SU-DHL-6 (cell line): ENCODE results near the gene C8A.

Source experiments
- CTCF ChIP-seq: fragments of 200-600 bp; sonication (generic); IDR thresholded peaks from one replicate; pipeline ENCODE4 v1.5.1; 2017; ENCODE audit warnings: antibody characterized with exemption, mild to moderate bottlenecking, low read length, moderate library complexity; ENCODE audit not compliant: insufficient read depth, poor library complexity, severe bottlenecking
- EZH2phosphoT487 ChIP-seq: fragments of 200-600 bp; sonication (generic), shearing (Covaris generic); conservative IDR thresholded peaks from 2 replicates; pipeline ENCODE4 v1.6.1; 2018; ENCODE audit warnings: mild to moderate bottlenecking, antibody characterized with exemption, low read length, moderate library complexity, mixed read lengths

GRCh38 chr1:56897150-56898004 is 42.8 kb downstream of the C8A start:
- TF ChIP-seq CTCF: no peak
- TF ChIP-seq EZH2phosphoT487: no peak
